SK-N-SH (cell line): ENCODE measurements around the gene RNF223.

Source experiments
- CTCF ChIP-seq: fragments of 200-600 bp; sonication (generic); IDR thresholded peaks from 2 replicates; pipeline ENCODE4 v1.6.1; 2017; ENCODE audit warnings: antibody characterized with exemption, mild to moderate bottlenecking, moderate library complexity
- EZH2phosphoT487 ChIP-seq: fragments of 200-600 bp; sonication (generic); IDR thresholded peaks from 2 replicates; pipeline ENCODE4 v1.6.1; 2017; ENCODE audit warnings: low read depth, mixed run types, mild to moderate bottlenecking, antibody characterized with exemption, moderate library complexity, borderline replicate concordance
- FOXM1 ChIP-seq: IDR thresholded peaks from 2 replicates; pipeline ENCODE4 v1.4.0; 2012; ENCODE audit warnings: low read depth, mild to moderate bottlenecking
- GABPA ChIP-seq: IDR thresholded peaks from 2 replicates; pipeline ENCODE4 v1.4.0; 2012; ENCODE audit warnings: low read depth, mild to moderate bottlenecking
- MAX ChIP-seq: IDR thresholded peaks from 2 replicates; pipeline ENCODE4 v1.4.0; 2012; ENCODE audit warnings: low read depth
- MXI1 ChIP-seq: IDR thresholded peaks from 2 replicates; pipeline ENCODE4 v1.6.1; 2012; ENCODE audit warnings: mild to moderate bottlenecking, low read depth, low read length, improper control_type of control experiment
- PBX3 ChIP-seq: IDR thresholded peaks from 2 replicates; pipeline ENCODE4; 2012
- REST ChIP-seq: IDR thresholded peaks from 2 replicates; pipeline ENCODE4 v1.6.1; 2012; ENCODE audit warnings: mild to moderate bottlenecking, low read depth, low read length, moderate library complexity
- SMC3 ChIP-seq: IDR thresholded peaks from 2 replicates; pipeline ENCODE4 v1.6.1; 2012; ENCODE audit warnings: low read depth, low read length, improper control_type of control experiment
- TAF1 ChIP-seq: IDR thresholded peaks from 2 replicates; pipeline ENCODE4 v1.6.1; 2012; ENCODE audit warnings: low read depth, mild to moderate bottlenecking, low read length, moderate library complexity, borderline replicate concordance
- USF1 ChIP-seq: IDR thresholded peaks from 2 replicates; pipeline ENCODE4 v1.4.0; 2012; ENCODE audit warnings: low read depth, borderline replicate concordance
- YY1 ChIP-seq: IDR thresholded peaks from 2 replicates; pipeline ENCODE4 v1.4.0; 2012; ENCODE audit warnings: low read depth, mild to moderate bottlenecking

GRCh38 chr1:1099506-1100183, 25.5 kb upstream of the RNF223 start:
- TF ChIP-seq CTCF (no peak), EZH2phosphoT487 (no peak), TAF1 (no peak), MAX (no peak), USF1 (no peak), YY1 (no peak), PBX3 (no peak), GABPA (no peak), MXI1 (no peak), FOXM1 (no peak), SMC3 (no peak), REST (no peak)
